HG03175 (cell line): ENCODE data around the gene STPG3.
A peak's percentile ranks its signal among the peaks of the same experiment; 100 is the strongest.

Source experiments
- ATAC-seq: cut with Tn5 transposase; IDR thresholded peaks from one replicate; pipeline ENCODE4 v1.9.1; 2021; ENCODE audit warnings: mild to moderate bottlenecking, moderate library complexity; ENCODE audit not compliant: unreplicated experiment

Gene STPG3

GRCh38 chr9:137278061-137278701 lies 27.1 kb downstream of the STPG3 start:
- ATAC-seq, result no peak

DNA sequence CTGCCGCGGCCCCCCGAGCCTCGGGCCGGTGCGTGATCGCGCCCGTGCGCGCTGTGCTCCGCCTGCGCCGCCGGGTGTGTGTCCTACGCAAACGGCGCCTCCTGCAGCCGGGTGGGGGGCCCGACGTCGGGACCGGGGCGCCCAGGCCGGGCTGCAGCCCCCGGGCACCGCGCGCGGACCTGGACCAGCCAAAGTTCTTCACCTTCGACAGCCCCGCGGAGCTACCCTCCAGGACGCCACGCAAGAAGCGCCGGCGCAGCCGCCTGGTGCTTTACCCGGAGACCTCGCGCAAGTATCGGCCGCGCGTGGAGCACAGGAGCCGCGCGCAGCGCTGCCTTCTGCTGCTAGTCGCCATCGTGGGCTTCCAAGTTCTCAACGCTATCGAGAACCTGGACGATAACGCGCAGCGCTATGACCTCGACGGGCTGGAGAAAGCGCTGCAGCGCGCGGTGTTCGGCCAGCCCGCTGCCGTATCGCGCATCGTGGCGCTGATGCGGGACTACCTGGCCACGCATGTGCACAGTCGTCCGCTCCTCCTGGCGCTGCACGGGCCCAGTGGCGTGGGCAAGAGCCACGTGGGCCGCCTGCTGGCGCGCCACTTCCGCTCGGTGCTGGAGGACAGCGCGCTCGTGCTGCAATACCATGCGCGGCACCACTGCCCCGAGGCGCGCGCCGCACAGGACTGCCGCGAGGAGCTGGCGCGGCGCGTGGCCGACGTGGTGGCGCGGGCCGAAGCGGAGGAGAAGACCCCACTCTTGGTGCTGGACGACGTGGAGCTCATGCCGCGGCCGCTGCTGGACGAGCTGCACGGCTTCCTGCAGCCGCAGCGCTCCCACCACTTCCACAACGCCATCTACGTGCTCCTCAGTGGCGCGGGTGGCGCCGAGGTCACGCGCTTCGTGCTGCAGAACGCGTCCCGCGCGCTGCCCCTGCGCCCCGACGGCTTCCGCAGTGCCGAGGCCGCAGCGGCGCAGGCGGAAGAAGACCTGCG lies 27.9 kb downstream of the STPG3 start:
- no peak for ATAC-seq

- ATAC-seq, result no peak
These were observed 28.8 kb downstream of the STPG3 start for GRCh38 chr9:137279741-137280473.

DNA sequence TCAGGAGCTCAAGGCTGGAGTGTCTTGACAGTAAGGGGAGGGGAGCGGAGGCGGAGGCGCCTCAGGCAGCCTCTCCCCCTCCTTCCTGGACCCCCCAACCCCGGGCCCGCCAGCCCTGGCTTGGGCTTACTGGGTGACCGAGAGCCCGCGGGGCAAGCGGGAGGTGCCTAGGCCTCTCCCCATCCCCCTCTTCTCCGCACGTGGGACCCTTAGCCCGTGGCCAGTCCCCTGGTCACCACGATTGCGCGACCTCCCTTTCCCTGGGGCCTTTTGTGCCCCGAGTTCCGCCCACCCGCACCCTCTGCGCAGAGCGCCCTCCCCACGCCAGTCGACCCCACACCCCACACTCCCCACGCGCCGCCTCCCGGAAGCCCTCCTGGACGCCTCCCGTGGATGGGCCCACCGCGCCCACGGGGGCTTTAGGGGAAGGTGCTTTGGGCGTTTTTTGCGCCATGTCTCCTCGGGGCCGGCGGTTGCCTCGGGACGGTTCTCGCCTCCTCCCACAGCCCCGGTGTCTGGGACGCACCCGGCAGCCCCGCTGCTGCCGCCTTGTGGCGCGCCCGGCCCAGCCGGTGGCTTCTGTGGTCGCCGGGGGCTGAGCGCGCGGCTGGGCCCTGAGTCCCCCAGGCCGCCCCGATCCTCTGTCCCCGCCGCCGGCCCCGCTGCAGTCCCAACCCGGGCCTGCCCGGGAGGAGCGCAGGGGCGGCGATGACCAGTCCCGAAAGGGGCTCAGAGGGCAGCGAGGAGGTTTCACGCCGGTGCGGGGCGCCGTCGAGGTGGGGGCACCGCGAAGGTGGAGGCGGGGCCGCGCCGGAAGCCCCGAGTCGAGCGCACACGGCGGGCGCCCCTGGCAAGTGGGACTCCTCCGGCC lies 29.6 kb downstream of the STPG3 start:
- no peak for ATAC-seq

GRCh38 chr9:137281345-137282116 lies 30.4 kb downstream of the STPG3 start:
- ATAC-seq, result no peak

DNA sequence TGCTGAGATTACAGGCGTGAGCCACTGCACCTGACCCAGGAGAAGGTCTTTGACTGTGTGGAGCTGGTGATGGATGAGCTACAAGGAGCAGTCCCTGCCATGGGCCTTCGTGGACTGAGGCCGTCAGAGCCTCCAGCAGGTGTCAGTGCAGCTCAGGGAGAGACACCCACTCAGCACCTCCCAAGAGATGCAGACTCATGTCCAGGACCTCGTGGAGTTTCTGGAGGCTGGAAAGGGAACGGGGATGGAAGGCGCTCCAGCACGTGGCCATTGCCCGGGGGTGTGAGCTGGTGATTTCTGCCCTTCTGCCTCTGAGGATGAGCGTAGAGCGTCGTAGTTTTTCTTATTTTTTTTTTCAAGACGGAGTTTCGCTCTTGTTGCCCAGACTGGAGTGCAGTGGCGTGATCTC lies 35.9 kb downstream of the STPG3 start:
- ATAC-seq, result no peak

DNA sequence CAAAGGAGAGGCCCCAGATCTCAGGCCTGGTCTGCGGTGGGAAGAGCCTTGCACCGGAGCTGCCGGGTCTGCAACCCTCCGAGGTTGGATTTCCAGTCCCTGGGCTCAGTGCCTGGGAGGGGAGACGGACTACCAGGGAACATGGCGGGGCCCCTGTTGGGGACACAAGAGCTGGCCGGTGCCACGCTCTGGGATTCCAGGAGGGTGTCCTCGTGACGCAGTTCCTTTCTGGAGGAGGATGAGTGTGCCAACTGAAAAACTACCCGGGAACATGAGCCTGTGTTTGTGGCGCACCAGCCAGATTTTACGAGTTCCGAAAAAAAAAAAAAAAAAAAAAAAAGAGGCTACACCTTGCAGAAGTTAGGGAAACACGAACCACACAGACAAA lies 42.0 kb downstream of the STPG3 start:
- no peak for ATAC-seq

GRCh38 chr9:137293482-137294090 lies 42.5 kb downstream of the STPG3 start:
- no peak for ATAC-seq

DNA sequence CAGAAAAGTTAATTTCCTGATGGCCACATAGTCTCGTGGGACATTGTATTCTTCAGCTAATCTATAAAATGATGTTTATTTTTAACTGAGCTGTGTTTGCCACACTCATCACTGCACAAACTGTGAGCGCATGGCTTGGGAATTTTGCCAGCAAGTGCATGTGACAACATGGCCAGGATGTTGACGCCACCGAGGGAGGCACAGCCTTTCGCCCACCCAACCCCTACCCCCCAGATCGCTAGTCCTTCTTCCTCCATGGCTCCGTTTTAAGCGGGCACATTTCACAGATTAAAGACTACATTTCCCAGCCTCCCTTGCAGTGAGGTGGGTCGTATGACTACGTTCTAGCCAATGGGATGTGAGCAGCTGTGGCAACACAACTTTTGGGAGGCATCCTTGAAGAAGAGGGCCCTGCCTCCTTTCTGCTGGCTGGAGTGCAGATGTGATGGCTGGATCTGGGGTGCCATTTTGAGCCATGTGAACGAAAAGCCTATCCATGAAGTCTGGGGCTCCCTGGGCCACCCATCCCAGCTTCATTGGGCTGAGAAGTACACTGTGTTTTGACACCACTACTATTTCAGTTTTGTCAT lies 43.1 kb downstream of the STPG3 start:
- ATAC-seq, result no peak

DNA sequence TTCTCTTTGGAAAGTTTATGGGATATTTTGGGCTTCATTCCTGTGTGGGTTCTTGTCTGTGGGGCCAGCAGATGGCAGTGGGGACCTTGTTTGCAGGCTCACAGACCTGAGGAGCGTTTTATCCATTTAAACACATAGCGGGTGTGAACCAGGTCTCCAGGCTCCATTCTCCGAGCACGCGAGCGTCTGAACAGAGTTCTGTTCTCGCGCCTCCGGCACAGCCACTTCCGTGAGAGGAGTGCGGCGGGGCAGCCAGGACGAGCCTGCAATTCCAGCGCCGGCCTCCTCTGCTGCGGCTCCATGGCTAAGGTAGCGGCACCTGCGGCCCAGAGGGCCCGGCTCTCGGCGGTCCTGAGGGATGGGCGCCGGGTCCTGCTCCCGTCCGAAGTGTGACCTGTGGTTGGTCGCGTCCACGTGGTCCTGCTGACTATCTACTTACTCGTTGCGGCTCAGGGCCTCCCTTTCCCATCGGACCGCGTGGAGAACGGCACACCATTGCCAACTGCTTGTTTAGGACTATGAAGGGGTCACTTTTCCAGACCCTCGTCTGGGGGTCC lies 43.7 kb downstream of the STPG3 start:
- ATAC-seq, result no peak

DNA sequence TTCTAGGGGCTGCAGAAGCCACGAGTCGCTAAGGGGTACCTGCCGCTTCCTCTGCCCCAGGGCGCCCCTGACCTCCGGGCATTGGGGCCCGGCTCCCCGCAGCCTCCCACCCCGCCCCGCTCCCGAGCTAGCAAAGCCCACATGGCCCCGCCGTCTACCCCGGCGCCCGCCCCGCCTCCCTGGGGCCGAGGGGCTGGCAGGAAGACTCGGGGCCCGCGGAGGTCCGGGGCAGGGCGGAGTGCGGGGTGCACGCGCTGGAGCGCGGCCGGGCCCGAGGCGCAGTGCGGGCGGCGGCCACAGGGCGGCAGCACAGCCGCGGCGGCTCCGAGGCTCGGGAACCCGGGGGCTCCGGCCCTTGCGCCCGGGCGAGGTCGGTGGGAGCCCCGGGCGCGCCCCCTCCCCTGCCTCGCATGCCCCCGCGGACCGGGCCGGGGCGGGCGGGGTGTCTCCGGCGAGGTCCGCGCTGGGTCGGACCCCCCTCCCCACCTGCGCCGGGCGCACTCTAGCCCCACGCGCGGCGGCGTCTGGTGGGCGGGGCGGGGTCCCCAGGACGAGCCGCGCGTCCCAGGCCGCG lies 44.2 kb downstream of the STPG3 start:
- peak; percentile 43 for ATAC-seq

- no peak for ATAC-seq
These were observed 45.0 kb downstream of the STPG3 start for GRCh38 chr9:137295849-137296669.

- no peak for ATAC-seq
These were observed 45.9 kb downstream of the STPG3 start for GRCh38 chr9:137296670-137297664.

GRCh38 chr9:137297966-137298365 lies 46.9 kb downstream of the STPG3 start:
- ATAC-seq, result no peak

GRCh38 chr9:137298401-137299202 lies 47.5 kb downstream of the STPG3 start:
- no peak for ATAC-seq
